ENCODE data around the gene AMOTL1. TPM values are rescaled to one million over a fixed set of nuclear protein-coding genes. Genes with fewer than 3 reads are reported as not detected.

The AMOTL1 gene
- total and polyA plus RNA-seq, 2 of the 8 experiments (the other 6 are each of a cell fraction or from before 2014, with no cell fraction given), result 9.0 to 27.6 TPM

- TF ChIP-seq RAD21 (IDR thresholded peaks at IDR 0.05 in 1 of 2, conservative IDR thresholded peaks at IDR 0.05 in 1 of 2; ENCODE audit: low read depth in 2 of 2, low read length in 2 of 2) (peak; percentile 43 to 49), BACH1 (IDR thresholded peaks at IDR 0.05; ENCODE audit: low read length) (no peak), POLR2A (IDR thresholded peaks at IDR 0.05; ENCODE audit: control extremely low read depth in 1 of 2, low read depth in 2 of 2, low read length in 2 of 2) (no peak), HDAC6 (IDR thresholded peaks at IDR 0.05; ENCODE audit: low read depth, low read length) (no peak), GABPA (IDR thresholded peaks at IDR 0.05; ENCODE audit: borderline replicate concordance, insufficient read depth, low read length) (no peak)
These were observed 27.0 kb upstream of the AMOTL1 start (continued) for GRCh38 chr11:94741022-94741679.
